Neural cell (in vitro differentiated cells): ENCODE results near the gene PDCD1. TPM values are rescaled to one million over a fixed set of nuclear protein-coding genes. Genes with fewer than 3 reads are reported as not detected.

ENCODE experiments used
- H2AFZ ChIP-seq: fragments of 200-600, 300-800 bp; sonication (generic), shearing (Covaris generic); 2 replicates; pipeline ENCODE4 v1.6.0; 2014; ENCODE audit warnings: low read depth, mild to moderate bottlenecking, antibody characterized with exemption, low read length, moderate library complexity
- H3F3A ChIP-seq: fragments of 200-600 bp; shearing (Covaris generic); 2 replicates; pipeline ENCODE4 v1.6.1; 2016; ENCODE audit warnings: mild to moderate bottlenecking, moderate library complexity, mixed read lengths, antibody characterized with exemption, low read length; ENCODE audit not compliant: insufficient read depth, poor library complexity, severe bottlenecking
- H3K27ac ChIP-seq: fragments of 200-600, 300-800 bp; sonication (generic), shearing (Covaris generic); 2 replicates; pipeline ENCODE4 v1.5.1; 2014; ENCODE audit warnings: mild to moderate bottlenecking, low read length, moderate library complexity
- H3K27me3 ChIP-seq: fragments of 300-800, 200-600 bp; sonication (generic), shearing (Covaris generic); 2 replicates; pipeline ENCODE4 v1.6.0; 2014; ENCODE audit warnings: mild to moderate bottlenecking, low read depth, low read length, moderate library complexity; ENCODE audit not compliant: insufficient read depth
- H3K36me3 ChIP-seq: fragments of 300-800, 200-600 bp; sonication (generic), shearing (Covaris generic); 2 replicates; pipeline ENCODE4 v1.5.1; 2014; ENCODE audit warnings: mild to moderate bottlenecking, antibody characterized with exemption, low read length, moderate library complexity; ENCODE audit not compliant: insufficient read depth
- H3K4me2 ChIP-seq: fragments of 300-800, 200-600 bp; sonication (generic), shearing (Covaris generic); 2 replicates; pipeline ENCODE4 v1.6.0; 2014; ENCODE audit warnings: mild to moderate bottlenecking, low read length
- H3K4me3 ChIP-seq: fragments of 300-800, 200-600 bp; sonication (generic), shearing (Covaris generic); 2 replicates; pipeline ENCODE4 v1.5.1; 2014; ENCODE audit warnings: mild to moderate bottlenecking, low read length, moderate library complexity
- H3K79me2 ChIP-seq: fragments of 200-600 bp; shearing (Covaris generic); replicated peaks from 2 replicates; pipeline ENCODE4 v1.6.0; 2014; ENCODE audit warnings: mild to moderate bottlenecking, low read length, moderate library complexity; ENCODE audit not compliant: insufficient read depth
- H3K9ac ChIP-seq: fragments of 300-800, 200-600 bp; sonication (generic), shearing (Covaris generic); 2 replicates; pipeline ENCODE4 v1.6.1; 2016; ENCODE audit warnings: mild to moderate bottlenecking, low read length, mixed read lengths
- H3K9me2 ChIP-seq: fragments of 200-600 bp; shearing (Covaris generic); 2 replicates; pipeline ENCODE4 v1.6.1; 2016; ENCODE audit warnings: mild to moderate bottlenecking, low read length, mixed read lengths; ENCODE audit not compliant: insufficient read depth
- H3K9me3 ChIP-seq: fragments of 200-600, 300-800 bp; sonication (generic), shearing (Covaris generic); 2 replicates; pipeline ENCODE4 v1.6.1; 2016; ENCODE audit warnings: mild to moderate bottlenecking, mixed run types, low read length, moderate library complexity, mixed read lengths
- H4K20me1 ChIP-seq: fragments of 200-600 bp; shearing (Covaris generic); 2 replicates; pipeline ENCODE4 v1.6.1; 2016; ENCODE audit warnings: mild to moderate bottlenecking, mixed run types; ENCODE audit not compliant: insufficient read depth
- CTCF ChIP-seq: fragments of 450-650 bp; IDR thresholded peaks from 2 replicates; pipeline ENCODE4 v1.5.1; 2014; ENCODE audit warnings: antibody characterized with exemption, mild to moderate bottlenecking, moderate library complexity; ENCODE audit not compliant: poor library complexity, severe bottlenecking
- EP300 ChIP-seq: fragments of 450-650 bp; conservative IDR thresholded peaks from 2 replicates; pipeline ENCODE4 v1.6.1; 2014; ENCODE audit warnings: antibody characterized with exemption, mild to moderate bottlenecking, moderate library complexity; ENCODE audit not compliant: poor library complexity, severe bottlenecking
- EZH2 ChIP-seq: fragments of 200-600, 300-800 bp; shearing (Covaris generic), sonication (generic); IDR thresholded peaks from 2 replicates; pipeline ENCODE4 v1.6.1; 2014; ENCODE audit warnings: antibody characterized with exemption, low read length, borderline replicate concordance, mild to moderate bottlenecking; ENCODE audit not compliant: insufficient read depth, poor library complexity, severe bottlenecking
- MXI1 ChIP-seq: fragments of 450-650 bp; conservative IDR thresholded peaks from 2 replicates; pipeline ENCODE4 v1.6.1; 2014; ENCODE audit warnings: antibody characterized with exemption, mild to moderate bottlenecking; ENCODE audit not compliant: poor library complexity, severe bottlenecking
- POLR2AphosphoS5 ChIP-seq: IDR thresholded peaks from 2 replicates; pipeline ENCODE4 v1.6.1; 2012
- RAD21 ChIP-seq: fragments of 450-650 bp; conservative IDR thresholded peaks from 2 replicates; pipeline ENCODE4 v1.6.1; 2014; ENCODE audit warnings: antibody characterized with exemption, mild to moderate bottlenecking, moderate library complexity
- REST ChIP-seq: IDR thresholded peaks from 2 replicates; pipeline ENCODE4 v1.6.1; 2012; ENCODE audit warnings: borderline replicate concordance
- SMC3 ChIP-seq: fragments of 450-650 bp; conservative IDR thresholded peaks from 2 replicates; pipeline ENCODE4 v1.6.1; 2014; ENCODE audit warnings: antibody characterized with exemption, mild to moderate bottlenecking, moderate library complexity; ENCODE audit not compliant: poor library complexity
- TAF1 ChIP-seq: IDR thresholded peaks from 2 replicates; pipeline ENCODE4 v1.6.1; 2012; ENCODE audit warnings: low read depth
- polyA plus RNA-seq: library from polyadenylated mRNA; depleted of rRNA; stranded (reverse); fragments of >200 nt; gene quantifications from 2 replicates; pipeline ENCODE4 v1.2.3, GENCODE V29; 2014

Gene PDCD1
- polyA plus RNA-seq, 1 donor from 2014 or later, result not detected

GRCh38 chr2:241809383-241810306 is 49.0 kb downstream of the PDCD1 start:
- H3K9me3 ChIP-seq, result no peaks in the 10 kb centered on the region
- H3K4me2 ChIP-seq, result no peak overlapping the region
- no peak overlapping the region for H3K4me3 ChIP-seq
- no peak overlapping the region for H3K27ac ChIP-seq
- no peak for TF ChIP-seq POLR2AphosphoS5
- no peak for TF ChIP-seq CTCF
- TF ChIP-seq EP300, result no peak
- no peak for TF ChIP-seq MXI1
- no peak for TF ChIP-seq EZH2
- TF ChIP-seq REST, result no peak
- TF ChIP-seq SMC3, result no peak
- no peak for TF ChIP-seq RAD21
- TF ChIP-seq TAF1, result no peak
- H3K36me3 ChIP-seq, result no peaks in the 10 kb centered on the region
- H3K27me3 ChIP-seq, result no peaks in the 10 kb centered on the region
- no peaks in the 10 kb centered on the region for H3K79me2 ChIP-seq
- H3K9ac ChIP-seq, result no peak overlapping the region
- no peaks in the 10 kb centered on the region for H3F3A ChIP-seq
- H4K20me1 ChIP-seq, result no peaks in the 10 kb centered on the region
- H2AFZ ChIP-seq, result no peak overlapping the region
- H3K9me2 ChIP-seq, result no peaks in the 10 kb centered on the region

GRCh38 chr2:241808721-241809382 is 49.8 kb downstream of the PDCD1 start, which contains the start of gene NEU4:
TSS of gene NEU4 (plus strand) at chr2:241809193. CDS start at chr2:241814485, 5,292 bp downstream.
- Histone ChIP-seq H3K27me3 (no peaks in the 10 kb centered on the region), H3K9ac (no peak within 1 kb of the TSS), H2AFZ (no peak within 1 kb of the TSS), H3F3A (no peaks in the 10 kb centered on the region), H3K4me3 (no peak within 1 kb of the TSS), H3K79me2 (no peaks in the 10 kb centered on the region), H3K36me3 (no peaks in the 10 kb centered on the region), H3K9me2 (no peaks in the 10 kb centered on the region), H3K4me2 (no peak within 1 kb of the TSS), H4K20me1 (no peaks in the 10 kb centered on the region), H3K9me3 (no peaks in the 10 kb centered on the region), H3K27ac (no peak within 1 kb of the TSS)
- no peak for TF ChIP-seq SMC3
- no peak for TF ChIP-seq EZH2
- TF ChIP-seq MXI1, result no peak
